Peyer's patch (tissue), 4 donors: Measurements from ENCODE around the gene LONRF3.

Experiments used
- CTCF ChIP-seq, 6 experiments: fragments of 450-650 bp in 4 of 6; fragments of 200-600 bp in 2 of 6; sonication (generic) in 1 of 6; IDR thresholded peaks; one replicate each; pipeline ENCODE4 v1.5.1; 2017 to 2019; ENCODE audit warnings: antibody characterized with exemption in 6 of 6, mild to moderate bottlenecking in 3 of 6, moderate library complexity in 1 of 6
- POLR2A ChIP-seq, 2 donors: fragments of 450-650 bp; IDR thresholded peaks; one replicate each; pipeline ENCODE4 v1.5.1; 2017; ENCODE audit warnings: antibody characterized with exemption in 2 of 2, mild to moderate bottlenecking in 2 of 2, moderate library complexity in 2 of 2

- no peak for TF ChIP-seq CTCF (IDR thresholded peaks at IDR 0.05)
- TF ChIP-seq POLR2A (IDR thresholded peaks at IDR 0.05), result peak; percentile 53 to 85
These were observed at the start of gene LONRF3 for GRCh38 chrX:118974088-118974907.
